HG02852 (cell line): Measurements from ENCODE around the gene VIPR1.
A peak's percentile ranks its signal among the peaks of the same experiment; 100 is the strongest.

Experiments used
- ATAC-seq: cut with Tn5 transposase; IDR thresholded peaks from one replicate; pipeline ENCODE4 v1.9.1; 2021; ENCODE audit warnings: mild to moderate bottlenecking, moderate library complexity; ENCODE audit not compliant: unreplicated experiment

The VIPR1 gene

GRCh38 chr3:42493126-42493797 lies 9.2 kb upstream of the VIPR1 start:
- no peak for ATAC-seq

- no peak for ATAC-seq
Measured at GRCh38 chr3:42493798-42494151, 8.7 kb upstream of the VIPR1 start.

- no peak for ATAC-seq
Measured at GRCh38 chr3:42495393-42495792, 7.0 kb upstream of the VIPR1 start.

- no peak for ATAC-seq
Measured at GRCh38 chr3:42497009-42497731, 5.3 kb upstream of the VIPR1 start.

GRCh38 chr3:42498034-42498433 lies 4.4 kb upstream of the VIPR1 start:
- ATAC-seq, result no peak

- ATAC-seq, result no peak
Measured at GRCh38 chr3:42498791-42499477, 3.5 kb upstream of the VIPR1 start.

GRCh38 chr3:42499478-42499871 lies 3.0 kb upstream of the VIPR1 start:
- ATAC-seq, result no peak

- ATAC-seq, result no peak
Measured at GRCh38 chr3:42500091-42500490, 2.4 kb upstream of the VIPR1 start.

- ATAC-seq, result no peak
Measured at GRCh38 chr3:42500909-42501308, 1.5 kb upstream of the VIPR1 start.

GRCh38 chr3:42501321-42501680 lies 1.1 kb upstream of the VIPR1 start:
- no peak for ATAC-seq

- peak; percentile 25 for ATAC-seq
Measured at GRCh38 chr3:42501681-42502428, 588 bp upstream of the VIPR1 start.

GRCh38 chr3:42503251-42503924 lies 945 bp downstream of the VIPR1 start:
- ATAC-seq, result no peak

GRCh38 chr3:42503957-42504333 lies 1.5 kb downstream of the VIPR1 start:
- ATAC-seq, result no peak

GRCh38 chr3:42504334-42505127 lies 2.1 kb downstream of the VIPR1 start:
- no peak for ATAC-seq

GRCh38 chr3:42505128-42505848 lies 2.8 kb downstream of the VIPR1 start:
- no peak for ATAC-seq

- no peak for ATAC-seq
Measured at GRCh38 chr3:42505849-42506410, 3.5 kb downstream of the VIPR1 start.

- ATAC-seq, result no peak
Measured at GRCh38 chr3:42507252-42507651, 4.8 kb downstream of the VIPR1 start.

- no peak for ATAC-seq
Measured at GRCh38 chr3:42507761-42508335, 5.4 kb downstream of the VIPR1 start.

GRCh38 chr3:42508562-42508961 lies 6.1 kb downstream of the VIPR1 start:
- no peak for ATAC-seq
